CD4-positive, alpha-beta T cell treated with Interleukin-1 beta for 1 hour (primary cell): ENCODE data around the gene KMT2C.
"Not testable (repeated sequence)": the region's sequence is repeated elsewhere in the genome, so short reads cannot be mapped to it uniquely, and the experiment has no call there.

Experiments
- DNase-seq, 2 donors: peaks; one replicate each; pipeline ENCODE4 v3.0.0-alpha.2; 2020 to 2022

KMT2C gene

DNA sequence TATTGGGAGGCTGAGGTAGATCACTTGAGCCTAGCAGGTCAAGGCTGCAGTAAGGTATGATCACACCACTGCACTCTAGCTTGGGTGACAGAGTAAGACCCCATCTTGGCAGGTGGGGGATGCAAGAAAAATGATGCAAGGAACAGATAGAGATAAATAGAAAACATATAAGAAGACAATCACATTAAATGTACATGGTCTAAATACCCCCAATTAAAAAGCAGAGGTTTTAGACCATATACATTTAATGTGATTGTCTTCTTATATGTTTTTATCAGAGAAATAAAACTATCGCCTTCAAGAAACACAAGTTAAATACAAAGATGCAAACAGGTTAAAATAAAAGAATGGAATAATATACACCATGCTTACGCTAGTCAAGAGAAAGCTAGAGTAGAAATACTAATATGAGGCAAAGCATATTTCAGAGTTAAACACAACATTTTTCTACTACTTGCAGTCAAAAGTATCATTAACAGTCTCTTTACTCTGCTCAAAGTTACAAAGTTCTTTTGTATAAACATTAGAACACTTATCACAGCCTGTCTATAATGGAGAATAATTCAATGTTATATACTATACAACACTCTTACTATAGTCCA lies 136.2 kb downstream of the KMT2C start:
- DNase-seq = not testable (repeated sequence)

GRCh38 chr7:152292897-152293296 lies 142.9 kb downstream of the KMT2C start:
- no peak for DNase-seq

DNA sequence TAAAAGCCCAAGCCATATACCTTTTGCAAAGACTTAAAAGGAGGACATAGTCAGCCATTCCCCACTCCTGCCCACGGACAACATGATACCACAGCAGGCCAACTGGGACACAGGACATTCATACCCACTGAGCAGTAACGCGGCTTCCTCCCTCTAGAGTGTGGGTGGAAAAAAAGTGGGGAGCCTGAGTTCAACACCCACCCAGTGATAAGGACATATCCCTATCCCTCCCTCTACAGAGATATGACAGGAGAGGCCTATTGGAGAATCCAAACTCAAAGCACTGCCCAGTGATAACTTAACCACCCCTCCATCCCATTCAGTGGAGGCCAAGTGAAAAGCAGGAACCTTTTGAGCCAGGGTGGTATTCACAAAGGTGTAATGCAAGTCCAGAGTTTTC lies 148.8 kb downstream of the KMT2C start:
- not testable (repeated sequence) for DNase-seq

- not testable (repeated sequence) for DNase-seq
Observed at GRCh38 chr7:152286219-152286618, 149.6 kb downstream of the KMT2C start.

DNA sequence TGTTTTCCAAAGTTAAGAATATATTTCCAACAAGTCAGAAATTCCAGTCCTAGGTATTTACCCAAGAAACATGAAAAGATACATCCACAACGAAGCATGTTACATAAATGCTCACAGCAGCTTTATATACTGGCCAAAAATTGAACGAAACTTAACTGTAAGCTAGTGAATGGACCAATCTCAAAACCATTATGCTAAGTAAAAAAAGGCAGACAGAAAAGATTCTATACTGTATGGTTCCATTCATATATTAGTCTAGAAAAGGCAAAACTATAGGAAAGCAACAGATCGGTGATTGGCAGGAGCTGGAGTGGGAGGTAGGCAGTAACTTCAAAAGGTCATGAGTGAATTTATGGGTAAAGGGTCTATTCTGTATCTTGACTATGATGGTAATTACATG lies 150.8 kb downstream of the KMT2C start:
- not testable (repeated sequence) for DNase-seq

GRCh38 chr7:152277687-152278086 lies 158.1 kb downstream of the KMT2C start:
- not testable (repeated sequence) for DNase-seq

- not testable (repeated sequence) for DNase-seq
Observed at GRCh38 chr7:152270427-152270826, 165.4 kb downstream of the KMT2C start.

- not testable (repeated sequence) for DNase-seq
Observed at GRCh38 chr7:152266859-152267258, 168.9 kb downstream of the KMT2C start.

GRCh38 chr7:152264915-152265314 lies 170.9 kb downstream of the KMT2C start:
- DNase-seq = not testable (repeated sequence)

- not testable (repeated sequence) for DNase-seq
Observed at GRCh38 chr7:152262146-152262545, 173.7 kb downstream of the KMT2C start.

- DNase-seq = not testable (repeated sequence)
Observed at GRCh38 chr7:152259645-152260044, 176.2 kb downstream of the KMT2C start.

GRCh38 chr7:152247851-152248250 lies 188.0 kb downstream of the KMT2C start:
- not testable (repeated sequence) for DNase-seq

DNA sequence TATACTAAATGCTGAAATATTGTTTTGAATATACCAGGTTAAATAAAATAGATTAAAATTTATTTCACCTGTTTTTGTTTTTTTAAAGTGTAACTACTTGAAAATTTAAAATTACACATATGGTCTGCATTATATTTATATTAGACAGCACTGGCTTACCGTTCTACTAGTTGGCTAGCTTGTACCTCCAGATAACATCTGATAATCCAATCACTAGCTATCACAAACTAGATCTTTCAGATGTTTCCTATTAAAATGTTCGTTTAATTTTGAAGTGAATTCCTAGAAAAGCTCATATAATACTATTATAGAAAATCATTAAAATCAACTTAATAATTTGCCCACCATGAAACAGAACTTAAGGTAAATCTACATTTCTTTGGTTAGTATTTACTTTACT lies 190.4 kb downstream of the KMT2C start:
- not testable (repeated sequence) for DNase-seq

GRCh38 chr7:152243464-152243863 lies 192.3 kb downstream of the KMT2C start:
- not testable (repeated sequence) for DNase-seq

DNA sequence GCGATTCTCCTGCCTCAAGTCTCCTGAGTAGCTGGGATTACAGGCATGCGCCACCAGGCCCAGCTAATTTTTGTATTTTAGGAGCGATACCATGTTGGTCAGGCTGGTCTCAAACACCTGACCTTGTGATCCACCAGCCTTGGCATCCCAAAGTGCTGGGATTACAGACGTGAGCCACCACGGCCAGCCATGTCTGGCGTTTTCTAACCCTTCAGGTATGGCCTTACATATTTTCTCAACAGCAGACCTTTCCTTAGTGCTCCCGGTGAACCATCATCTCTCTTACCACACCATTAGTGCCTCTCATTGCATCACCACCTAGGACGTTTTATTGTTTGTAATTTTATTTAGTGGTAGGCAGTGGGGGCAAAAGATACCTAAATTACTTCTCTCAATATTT lies 194.5 kb downstream of the KMT2C start:
- DNase-seq = not testable (repeated sequence)

- DNase-seq = not testable (repeated sequence)
Observed at GRCh38 chr7:152236306-152236705, 199.5 kb downstream of the KMT2C start.

GRCh38 chr7:152234421-152234820 lies 201.4 kb downstream of the KMT2C start:
- not testable (repeated sequence) for DNase-seq

DNA sequence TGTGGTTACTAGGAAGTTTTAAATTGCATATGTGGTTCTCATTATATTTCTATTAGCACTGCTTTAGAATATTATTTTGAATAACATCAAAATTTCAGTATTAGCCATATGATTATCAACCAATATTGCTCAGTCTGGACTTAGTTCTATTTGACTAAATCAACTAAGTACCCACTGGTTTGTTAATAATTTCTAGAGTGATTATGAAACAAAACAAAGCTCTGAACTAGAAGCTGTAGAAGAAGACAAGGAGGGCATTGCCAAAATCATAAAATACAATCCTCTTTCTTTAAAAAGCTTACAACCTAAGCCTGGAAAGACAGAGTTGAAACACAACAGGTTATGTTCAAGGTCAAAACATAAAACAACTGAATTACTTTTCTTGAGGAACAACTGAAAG lies 204.7 kb downstream of the KMT2C start:
- no peak for DNase-seq

- not testable (repeated sequence) for DNase-seq
Observed at GRCh38 chr7:152219556-152219955, 216.2 kb downstream of the KMT2C start.

GRCh38 chr7:152208766-152209165 lies 227.0 kb downstream of the KMT2C start:
- DNase-seq = not testable (repeated sequence)

- DNase-seq = not testable (repeated sequence)
Observed at GRCh38 chr7:152204417-152204816, 231.4 kb downstream of the KMT2C start.

GRCh38 chr7:152203095-152203494 lies 232.7 kb downstream of the KMT2C start:
- no peak for DNase-seq

GRCh38 chr7:152202056-152202455 lies 233.7 kb downstream of the KMT2C start:
- no peak for DNase-seq

DNA sequence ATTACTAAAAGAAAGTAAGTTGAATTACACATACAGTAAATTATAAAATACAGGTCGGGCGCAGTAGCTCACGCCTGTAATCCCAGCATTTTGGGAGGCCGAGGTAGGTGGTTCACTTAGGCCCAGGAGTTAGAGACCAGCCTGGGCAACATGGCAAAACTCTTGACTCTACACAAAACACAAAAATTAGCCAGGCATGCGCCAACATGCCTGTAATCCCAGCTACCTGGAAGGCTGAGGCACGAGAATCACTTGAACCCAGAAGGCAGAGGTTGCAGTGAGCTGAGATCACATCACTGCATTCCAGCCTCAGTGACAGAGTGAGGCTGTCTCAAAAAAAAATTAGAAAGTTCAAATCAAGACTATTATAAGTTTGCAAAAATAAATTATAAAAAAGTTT lies 235.4 kb downstream of the KMT2C start:
- no peak for DNase-seq

DNA sequence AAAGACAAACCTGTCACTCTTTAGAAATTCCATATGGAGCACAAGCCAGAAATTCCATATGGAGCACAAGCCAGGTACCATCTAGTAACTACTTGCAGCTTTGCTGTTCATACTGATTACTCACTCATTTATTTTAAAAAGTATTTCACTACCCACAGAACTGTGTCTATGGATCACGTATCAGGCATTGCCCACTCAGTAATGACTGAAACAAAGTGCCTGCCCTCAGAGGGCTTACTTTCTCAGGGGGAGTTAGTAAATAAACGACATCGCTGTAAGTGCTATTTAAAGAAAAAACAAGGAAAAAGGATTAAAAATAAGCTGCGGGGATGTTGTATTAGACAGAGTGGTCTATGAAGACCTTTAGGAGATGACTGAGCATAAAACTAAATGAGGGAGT lies 239.4 kb downstream of the KMT2C start:
- no peak for DNase-seq
